WTC11 (cell line): ENCODE data around the gene ACTR6. TPM values are rescaled to one million over a fixed set of nuclear protein-coding genes. Genes with fewer than 3 reads are reported as not detected.
"Not testable (repeated sequence)": the region's sequence is repeated elsewhere in the genome, so short reads cannot be mapped to it uniquely, and the experiment has no call there.

Experiments
- ATAC-seq: fragments of 200-7000 bp; cut with Tn5 transposase; 2 replicates; pipeline ENCODE4 v1.10.0; 2021; ENCODE audit warnings: mild to moderate bottlenecking, moderate library complexity
- CTCF ChIA-PET: fragments of 300-600 bp; sonication (Branson Sonifier 250); formaldehyde crosslinking; loops from one replicate; lab custom pipeline; 2021; ENCODE audit warnings: antibody characterized with exemption; lab: Charles Lee
- POLR2A ChIA-PET: fragments of 350-600 bp; sonication (Branson Sonifier 250); formaldehyde crosslinking; loops from one replicate; lab custom pipeline; 2021; ENCODE audit warnings: antibody characterized with exemption; lab: Charles Lee
- DNase-seq: peaks from one replicate; pipeline ENCODE4 v3.0.0; 2021; ENCODE audit warnings: low spot score
- H3K27ac Mint-ChIP-seq: 2 replicates; pipeline ENCODE4 v1.8.0; 2021; ENCODE audit warnings: mixed read lengths
- H3K27me3 Mint-ChIP-seq: 2 replicates; pipeline ENCODE4 v1.8.0; 2021; ENCODE audit warnings: low read depth, mild to moderate bottlenecking, moderate library complexity, mixed read lengths
- H3K36me3 Mint-ChIP-seq: 2 replicates; pipeline ENCODE4 v1.8.0; 2021; ENCODE audit warnings: mixed read lengths
- H3K4me1 Mint-ChIP-seq: 2 replicates; pipeline ENCODE4 v1.8.0; 2022; ENCODE audit warnings: mixed read lengths
- H3K4me3 Mint-ChIP-seq: 2 replicates; pipeline ENCODE4 v1.8.0; 2021; ENCODE audit warnings: mild to moderate bottlenecking, moderate library complexity, mixed read lengths
- H3K9me3 Mint-ChIP-seq: 2 replicates; pipeline ENCODE4 v1.8.0; 2021; ENCODE audit warnings: mixed read lengths
- ATF1 ChIP-seq: sonication (generic); formaldehyde crosslinking; IDR thresholded peaks from 2 replicates; pipeline ENCODE4 v1.8.1; 2023; ENCODE audit warnings: mild to moderate bottlenecking, moderate library complexity, missing genetic modification reagents
- ESRRA ChIP-seq: sonication (generic); formaldehyde crosslinking; IDR thresholded peaks from 2 replicates; pipeline ENCODE4 v1.8.1; 2022; ENCODE audit warnings: mild to moderate bottlenecking, missing genetic modification reagents, borderline replicate concordance
- FOXK1 ChIP-seq: sonication (generic); formaldehyde crosslinking; IDR thresholded peaks from 2 replicates; pipeline ENCODE4 v1.8.0; 2022; ENCODE audit warnings: mild to moderate bottlenecking, moderate library complexity, missing genetic modification reagents
- GABPB1 ChIP-seq: sonication (generic); formaldehyde crosslinking; IDR thresholded peaks from 2 replicates; pipeline ENCODE4 v1.8.1; 2023; ENCODE audit warnings: mild to moderate bottlenecking, missing genetic modification reagents
- HMGA2 ChIP-seq: fragments of 250-450 bp; sonication (Bioruptor Pico); IDR thresholded peaks from 2 replicates; pipeline ENCODE4 v1.4.0; 2021; ENCODE audit warnings: mild to moderate bottlenecking, moderate library complexity
- IRF2 ChIP-seq: sonication (generic); formaldehyde crosslinking; IDR thresholded peaks from 2 replicates; pipeline ENCODE4 v1.8.0; 2022; ENCODE audit warnings: low read depth, missing genetic modification reagents, borderline replicate concordance
- NR2C2 ChIP-seq: sonication (generic); formaldehyde crosslinking; IDR thresholded peaks from 2 replicates; pipeline ENCODE4 v1.8.0; 2022; ENCODE audit warnings: mild to moderate bottlenecking, missing genetic modification reagents
- OVOL2 ChIP-seq: fragments of 250-450 bp; sonication (Bioruptor Pico); IDR thresholded peaks from 2 replicates; pipeline ENCODE4 v1.9.0; 2021; ENCODE audit warnings: mild to moderate bottlenecking, borderline replicate concordance
- SMAD3 ChIP-seq: sonication (generic); formaldehyde crosslinking; IDR thresholded peaks from 2 replicates; pipeline ENCODE4 v1.8.0; 2022; ENCODE audit warnings: missing genetic modification reagents, mild to moderate bottlenecking, borderline replicate concordance
- ZNF121 ChIP-seq: sonication (generic); formaldehyde crosslinking; IDR thresholded peaks from 2 replicates; pipeline ENCODE4 v1.8.0; 2023; ENCODE audit warnings: missing genetic modification reagents
- total RNA-seq: library from RNA; stranded (reverse); gene quantifications from 3 replicates; pipeline ENCODE4 v1.2.3, GENCODE V29; 2021
- TF ChIP-seq, protein P1 (sequence below): sonication (generic); formaldehyde crosslinking; IDR thresholded peaks from 2 replicates; pipeline ENCODE4 v1.8.0; 2022; ENCODE audit warnings: mild to moderate bottlenecking, missing genetic modification reagents
- TF ChIP-seq, protein P2 (sequence below): fragments of 200-600 bp; IDR thresholded peaks from 2 replicates; pipeline ENCODE4 v1.8.0; 2022; ENCODE audit warnings: antibody characterized with exemption
- TF ChIP-seq, protein P3 (sequence below): sonication (generic); formaldehyde crosslinking; IDR thresholded peaks from 2 replicates; pipeline ENCODE4 v1.8.0; 2022; ENCODE audit warnings: mild to moderate bottlenecking, missing genetic modification reagents

The ACTR6 gene
- total RNA-seq, 1 experiment from 2014 or later, result 37.6 TPM

DNA sequence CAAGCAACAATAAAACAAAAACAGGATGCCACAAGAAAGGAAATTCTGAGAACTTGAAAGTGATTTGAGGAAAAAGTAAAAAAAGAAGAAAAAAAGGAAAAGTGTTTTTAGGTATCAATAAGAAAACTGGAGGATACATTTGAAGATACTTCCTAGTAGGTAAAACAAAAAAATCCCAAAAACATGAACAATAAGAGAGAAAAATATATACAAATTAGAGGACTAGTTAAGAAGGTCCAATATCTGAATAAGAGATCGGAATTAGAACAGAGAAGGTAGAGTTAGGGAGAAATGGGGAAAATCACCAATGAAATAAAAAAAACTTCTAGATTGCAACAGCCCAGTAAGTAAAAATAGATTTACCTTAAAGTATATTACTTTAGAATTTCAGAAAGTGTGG is 57.5 kb downstream of the ACTR6 start:
- H3K4me3 Mint-ChIP-seq, result no peak overlapping the region
- no peak for TF ChIP-seq OVOL2 (CRISPR knock-in tag)
- no peak for TF ChIP-seq ESRRA
- TF ChIP-seq FOXK1 (CRISPR knock-in tag), result no peak
- TF ChIP-seq NR2C2, result no peak
- TF ChIP-seq HMGA2 (CRISPR knock-in tag), result no peak
- TF ChIP-seq ATF1 (CRISPR knock-in tag), result no peak
- no peaks in the 10 kb centered on the region for H3K36me3 Mint-ChIP-seq
- no peaks in the 10 kb centered on the region for H3K9me3 Mint-ChIP-seq
- DNase-seq (no peak), ATAC-seq (no peak)
- no peak overlapping the region for H3K27ac Mint-ChIP-seq
- POLR2A ChIA-PET, result no interaction called here
- CTCF ChIA-PET, result no interaction called here
- H3K4me1 Mint-ChIP-seq, result no peaks in the 10 kb centered on the region
- no peaks in the 10 kb centered on the region for H3K27me3 Mint-ChIP-seq

DNA sequence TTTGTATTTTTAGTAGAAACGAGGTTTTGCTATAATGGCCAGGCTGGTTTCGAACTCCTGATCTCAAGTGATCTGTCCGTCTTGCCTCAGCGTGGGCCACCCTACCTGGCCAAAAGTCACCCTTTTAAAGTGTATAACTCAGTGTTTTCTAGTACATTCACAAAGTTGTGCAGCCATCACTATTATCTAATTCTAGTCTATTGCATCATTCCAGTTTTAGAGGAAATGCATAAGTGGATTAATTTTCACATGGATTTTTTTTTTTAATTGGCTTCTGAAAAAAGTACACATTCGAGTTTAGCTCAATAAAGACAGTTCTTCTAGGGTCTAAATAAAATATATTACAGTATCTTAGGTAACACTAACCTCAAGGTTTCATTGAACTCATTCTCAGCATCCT is 62.5 kb downstream of the ACTR6 start:
- H3K27me3 Mint-ChIP-seq, result no peaks in the 10 kb centered on the region
- POLR2A ChIA-PET, result no interaction called here

DNA sequence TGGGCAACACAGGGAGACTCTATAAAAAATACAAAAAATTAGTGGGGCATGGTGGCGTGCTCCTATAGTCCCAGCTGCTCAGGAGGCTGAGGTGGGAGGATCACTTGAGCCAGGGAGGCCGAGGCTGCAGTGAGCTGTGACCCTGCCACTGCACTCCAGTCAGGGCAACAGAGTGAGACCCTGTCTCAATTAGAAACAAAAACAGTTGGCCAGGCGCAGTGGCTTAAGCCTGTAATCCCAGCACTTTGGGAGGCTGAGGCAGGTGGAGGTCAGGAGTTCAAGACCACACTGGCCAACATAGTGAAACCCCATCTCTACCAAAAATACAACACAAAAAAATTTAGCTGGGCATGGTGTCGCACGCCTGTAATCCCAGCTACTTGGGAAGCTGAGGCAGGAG is 64.5 kb downstream of the ACTR6 start:
- H3K9me3 Mint-ChIP-seq, CTCF ChIA-PET, DNase-seq, H3K36me3 Mint-ChIP-seq, ATAC-seq, H3K27ac Mint-ChIP-seq, H3K27me3 Mint-ChIP-seq: not testable (repeated sequence)
- Mint-ChIP-seq H3K4me3 (peak overlapping the region; percentile 42; the same call in 1 of the 2 replicates), H3K4me1 (peaks cover 20% of the 10 kb centered on the region)
- peak; percentile 64; the same call in 1 of the 2 replicates for TF ChIP-seq ZNF121 (CRISPR knock-in tag)
- POLR2A ChIA-PET, result interaction anchor here (2.5 kb wide), 1 partner anchor 64 kb away, joined by 10 read pairs; the partner anchor contains the start of gene ACTR6

More for the DNA sequence above, 62.5 kb downstream of the ACTR6 start:
- H3K27ac Mint-ChIP-seq, result no peak overlapping the region
- no peak overlapping the region for H3K4me3 Mint-ChIP-seq
- no peaks in the 10 kb centered on the region for H3K9me3 Mint-ChIP-seq
- DNase-seq (no peak), ATAC-seq (no peak)
- H3K4me1 Mint-ChIP-seq, result peaks cover 4% of the 10 kb centered on the region
- CTCF ChIA-PET, result no interaction called here
- TF ChIP-seq HMGA2 (CRISPR knock-in tag) (no peak), ESRRA (no peak)
- H3K36me3 Mint-ChIP-seq, result no peaks in the 10 kb centered on the region

GRCh38 chr12:100265732-100266584 is 65.3 kb downstream of the ACTR6 start:
- Mint-ChIP-seq H3K27me3 (no peaks in the 10 kb centered on the region), H3K4me1 (peaks cover 20% of the 10 kb centered on the region), H3K27ac (peak overlapping the region; percentile 77), H3K4me3 (peak overlapping the region; percentile 98), H3K36me3 (no peaks in the 10 kb centered on the region), H3K9me3 (no peaks in the 10 kb centered on the region)
- peak; percentile 47; the same call in 1 of the 2 replicates for TF ChIP-seq GABPB1 (CRISPR knock-in tag)
- TF ChIP-seq, protein P1, sequence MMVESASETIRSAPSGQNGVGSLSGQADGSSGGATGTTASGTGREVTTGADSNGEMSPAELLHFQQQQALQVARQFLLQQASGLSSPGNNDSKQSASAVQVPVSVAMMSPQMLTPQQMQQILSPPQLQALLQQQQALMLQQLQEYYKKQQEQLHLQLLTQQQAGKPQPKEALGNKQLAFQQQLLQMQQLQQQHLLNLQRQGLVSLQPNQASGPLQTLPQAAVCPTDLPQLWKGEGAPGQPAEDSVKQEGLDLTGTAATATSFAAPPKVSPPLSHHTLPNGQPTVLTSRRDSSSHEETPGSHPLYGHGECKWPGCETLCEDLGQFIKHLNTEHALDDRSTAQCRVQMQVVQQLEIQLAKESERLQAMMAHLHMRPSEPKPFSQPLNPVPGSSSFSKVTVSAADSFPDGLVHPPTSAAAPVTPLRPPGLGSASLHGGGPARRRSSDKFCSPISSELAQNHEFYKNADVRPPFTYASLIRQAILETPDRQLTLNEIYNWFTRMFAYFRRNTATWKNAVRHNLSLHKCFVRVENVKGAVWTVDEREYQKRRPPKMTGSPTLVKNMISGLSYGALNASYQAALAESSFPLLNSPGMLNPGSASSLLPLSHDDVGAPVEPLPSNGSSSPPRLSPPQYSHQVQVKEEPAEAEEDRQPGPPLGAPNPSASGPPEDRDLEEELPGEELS (CRISPR knock-in tag), result no peak
- ATAC-seq (peak; percentile 1), DNase-seq (no peak)
- ChIA-PET POLR2A (interaction anchor here (1.0 to 2.5 kb wide), 3 partner anchors 65 to 309 kb away, joined by 3 to 10 read pairs (median 4); partner anchors contain the start of gene ACTR6), CTCF (interaction anchor here (2.0 to 2.2 kb wide), 2 partner anchors 111 to 139 kb away, joined by 7 to 9 read pairs; no protein-coding TSS in a partner anchor)

DNA sequence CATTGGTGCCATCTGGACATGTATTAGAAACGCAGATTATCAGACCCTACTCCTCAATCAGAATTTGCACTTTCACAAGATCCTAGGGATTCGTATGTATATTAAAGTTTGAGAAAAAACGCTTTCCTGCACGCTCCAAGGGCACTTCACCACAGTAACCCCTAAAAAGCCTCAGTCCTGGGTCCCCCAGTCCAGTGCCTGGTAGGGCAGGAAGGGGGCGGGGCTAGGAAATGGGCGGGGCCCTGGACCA is 65.9 kb downstream of the ACTR6 start:
- ATAC-seq, result peak; percentile 89
- no peaks in the 10 kb centered on the region for H3K9me3 Mint-ChIP-seq
- peak overlapping the region; percentile 98 for H3K4me3 Mint-ChIP-seq
- peak; percentile 96 for DNase-seq
- no peaks in the 10 kb centered on the region for H3K36me3 Mint-ChIP-seq
- no peaks in the 10 kb centered on the region for H3K27me3 Mint-ChIP-seq
- H3K27ac Mint-ChIP-seq, result peak overlapping the region; percentile 77
- POLR2A ChIA-PET, result interaction anchor here (0.6 to 2.5 kb wide), 8 partner anchors 66 to 925 kb away, joined by 3 to 11 read pairs (median 4); partner anchors contain the start of gene ACTR6
- TF ChIP-seq, protein P2, sequence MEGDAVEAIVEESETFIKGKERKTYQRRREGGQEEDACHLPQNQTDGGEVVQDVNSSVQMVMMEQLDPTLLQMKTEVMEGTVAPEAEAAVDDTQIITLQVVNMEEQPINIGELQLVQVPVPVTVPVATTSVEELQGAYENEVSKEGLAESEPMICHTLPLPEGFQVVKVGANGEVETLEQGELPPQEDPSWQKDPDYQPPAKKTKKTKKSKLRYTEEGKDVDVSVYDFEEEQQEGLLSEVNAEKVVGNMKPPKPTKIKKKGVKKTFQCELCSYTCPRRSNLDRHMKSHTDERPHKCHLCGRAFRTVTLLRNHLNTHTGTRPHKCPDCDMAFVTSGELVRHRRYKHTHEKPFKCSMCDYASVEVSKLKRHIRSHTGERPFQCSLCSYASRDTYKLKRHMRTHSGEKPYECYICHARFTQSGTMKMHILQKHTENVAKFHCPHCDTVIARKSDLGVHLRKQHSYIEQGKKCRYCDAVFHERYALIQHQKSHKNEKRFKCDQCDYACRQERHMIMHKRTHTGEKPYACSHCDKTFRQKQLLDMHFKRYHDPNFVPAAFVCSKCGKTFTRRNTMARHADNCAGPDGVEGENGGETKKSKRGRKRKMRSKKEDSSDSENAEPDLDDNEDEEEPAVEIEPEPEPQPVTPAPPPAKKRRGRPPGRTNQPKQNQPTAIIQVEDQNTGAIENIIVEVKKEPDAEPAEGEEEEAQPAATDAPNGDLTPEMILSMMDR, result no peak
- no peak for TF ChIP-seq IRF2 (CRISPR knock-in tag)
- TF ChIP-seq, protein P3, sequence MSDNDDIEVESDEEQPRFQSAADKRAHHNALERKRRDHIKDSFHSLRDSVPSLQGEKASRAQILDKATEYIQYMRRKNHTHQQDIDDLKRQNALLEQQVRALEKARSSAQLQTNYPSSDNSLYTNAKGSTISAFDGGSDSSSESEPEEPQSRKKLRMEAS (CRISPR knock-in tag), result 0 out of 2 replicates have a peak, but pooled peaks have one; percentile 13
- no peak for TF ChIP-seq SMAD3 (CRISPR knock-in tag)
- CTCF ChIA-PET, result interaction anchor here (0.8 to 2.2 kb wide), 4 partner anchors 13 to 450 kb away, joined by 4 to 9 read pairs (median 6); no protein-coding TSS in a partner anchor
- peaks cover 20% of the 10 kb centered on the region for H3K4me1 Mint-ChIP-seq
